ENCODE results near the gene FCAMR.

Gene FCAMR

DNA sequence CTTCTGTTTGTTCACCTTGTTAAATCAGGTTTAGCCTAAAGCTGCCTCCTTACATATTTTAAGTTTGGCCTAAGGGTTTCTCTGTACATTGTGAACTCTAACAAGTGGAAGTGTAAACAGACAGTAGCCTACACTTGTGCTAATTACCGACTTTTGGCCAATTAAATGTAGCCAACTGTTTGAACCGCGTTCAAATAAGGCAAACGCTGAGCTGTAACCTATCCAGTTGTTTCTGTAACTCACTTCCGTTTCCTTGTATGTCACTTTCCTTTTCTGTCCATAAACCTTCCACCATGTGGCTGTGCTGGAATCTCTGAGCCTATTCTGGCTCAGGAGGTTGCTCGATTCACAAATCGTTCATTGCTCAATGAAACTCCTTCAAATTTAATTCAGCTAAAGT lies 8.0 kb upstream of the FCAMR start:
- Mint-ChIP-seq H3K4me3 (no peak overlapping the region), H3K9me3 (no peaks in the 10 kb centered on the region), H3K27ac (no peak overlapping the region), H3K36me3 (ENCODE audit: low read depth) (no peaks in the 10 kb centered on the region), H3K4me1 (ENCODE audit: low read depth) (no peaks in the 10 kb centered on the region), H3K27me3 (ENCODE audit: low read depth) (peaks cover 51% of the 10 kb centered on the region)

DNA sequence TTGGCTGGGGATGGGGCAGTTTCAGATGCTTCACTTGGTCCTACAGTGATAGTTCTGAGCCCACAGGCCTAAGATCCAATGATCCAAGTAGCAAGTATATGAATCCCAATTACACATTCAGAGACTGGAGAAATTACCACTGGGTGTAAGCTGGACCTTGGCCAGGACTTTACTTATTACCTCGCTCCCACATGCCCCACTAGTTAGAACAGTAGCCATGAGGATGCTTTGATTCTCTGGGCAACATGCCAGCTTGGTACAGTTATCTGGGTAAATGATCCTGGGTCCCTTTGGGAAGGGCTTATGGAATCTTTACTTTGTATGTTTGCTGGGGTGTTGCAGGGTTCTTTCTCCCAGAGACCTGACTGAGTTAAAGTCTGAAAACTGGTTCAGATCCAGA lies 5.0 kb upstream of the FCAMR start:
- no peak overlapping the region for H3K4me3 Mint-ChIP-seq
- no peak overlapping the region for H3K27ac Mint-ChIP-seq
- H3K4me1 Mint-ChIP-seq (ENCODE audit: low read depth): no peaks in the 10 kb centered on the region

DNA sequence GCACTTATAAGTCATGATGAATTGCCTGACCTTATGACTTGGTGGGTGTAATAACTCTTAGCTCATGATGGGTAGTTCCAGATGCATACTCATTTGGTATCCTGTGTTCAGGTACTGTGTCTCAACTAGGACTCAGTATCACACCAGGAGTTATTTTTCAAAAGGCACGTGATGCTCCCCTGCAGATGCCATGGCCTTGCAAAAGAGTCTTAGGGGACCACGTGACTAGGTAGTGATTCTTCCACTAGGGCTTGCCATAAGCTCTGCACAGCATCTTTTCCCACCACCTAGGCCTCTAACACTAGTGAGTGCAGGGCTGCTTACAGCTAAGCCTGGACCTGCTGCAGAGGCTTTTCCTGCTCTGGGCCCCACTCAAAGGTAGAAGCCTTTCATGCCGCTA lies 3.9 kb upstream of the FCAMR start:
- Mint-ChIP-seq H3K27me3 (ENCODE audit: low read depth) (peaks cover 69% of the 10 kb centered on the region), H3K4me3 (no peak overlapping the region), H3K9me3 (no peaks in the 10 kb centered on the region), H3K27ac (no peak overlapping the region), H3K36me3 (ENCODE audit: low read depth) (no peaks in the 10 kb centered on the region), H3K4me1 (ENCODE audit: low read depth) (no peaks in the 10 kb centered on the region)

More for the DNA sequence above, 5.0 kb upstream of the FCAMR start:
- peaks cover 61% of the 10 kb centered on the region for H3K27me3 Mint-ChIP-seq (ENCODE audit: low read depth)
- no peaks in the 10 kb centered on the region for H3K9me3 Mint-ChIP-seq
- no peaks in the 10 kb centered on the region for H3K36me3 Mint-ChIP-seq (ENCODE audit: low read depth)

DNA sequence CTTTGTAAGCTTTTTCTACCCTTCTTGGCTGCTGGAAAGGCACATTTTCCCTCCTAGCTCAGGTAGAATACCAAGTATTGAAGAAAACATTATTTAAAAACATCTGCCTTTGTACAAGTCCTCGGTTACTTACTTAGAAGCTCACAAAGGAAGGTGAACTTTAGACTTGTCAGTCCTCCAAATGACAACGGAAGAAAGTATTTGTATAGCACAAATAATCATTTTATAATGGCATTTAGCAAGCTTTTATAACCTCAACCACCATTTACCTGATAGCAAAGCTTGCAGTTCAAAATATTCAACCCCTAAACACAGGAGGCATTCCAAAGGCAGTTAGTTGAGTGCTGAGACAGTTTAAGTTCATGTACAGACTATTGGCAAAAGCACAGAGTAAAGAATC lies 2.5 kb upstream of the FCAMR start:
- no peak overlapping the region for H3K4me3 Mint-ChIP-seq

DNA sequence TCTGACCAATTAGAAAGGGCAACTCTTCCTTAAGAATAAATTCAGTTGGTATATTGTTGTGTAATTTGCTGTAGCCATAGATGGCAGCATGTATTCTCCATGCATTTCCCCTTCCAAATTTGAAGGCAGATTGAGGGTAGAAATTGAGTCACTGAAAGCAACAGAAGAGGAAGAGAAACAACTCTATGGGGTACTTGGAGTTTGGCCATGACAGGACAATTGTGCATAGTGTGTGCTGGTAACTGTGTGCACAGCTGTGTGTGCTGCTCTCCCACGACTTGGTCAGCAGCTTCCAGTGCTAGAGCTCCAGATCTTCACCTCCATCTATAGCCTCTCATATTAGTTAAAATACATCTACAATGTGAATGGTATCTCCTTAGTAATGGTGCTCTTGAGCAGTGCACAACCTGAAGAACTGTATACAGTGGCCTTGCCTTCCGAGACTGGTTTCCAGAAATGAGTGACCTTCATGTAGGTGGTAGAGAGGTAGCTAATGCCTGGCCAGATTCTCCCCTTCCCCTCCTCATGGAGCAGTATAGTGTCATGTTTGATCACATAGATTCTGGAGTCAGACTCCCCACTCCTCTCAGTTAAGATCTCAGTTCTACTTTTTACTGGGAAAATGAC lies 882 bp upstream of the FCAMR start:
- H3K4me1 Mint-ChIP-seq (ENCODE audit: low read depth): peaks cover 22% of the 10 kb centered on the region
- peaks cover 51% of the 10 kb centered on the region for H3K27me3 Mint-ChIP-seq (ENCODE audit: low read depth)
- H3K9me3 Mint-ChIP-seq: no peaks in the 10 kb centered on the region
- no peak overlapping the region for H3K27ac Mint-ChIP-seq
- no peak overlapping the region for H3K4me3 Mint-ChIP-seq
- no peaks in the 10 kb centered on the region for H3K36me3 Mint-ChIP-seq (ENCODE audit: low read depth)

More for the DNA sequence above, 2.5 kb upstream of the FCAMR start:
- Mint-ChIP-seq H3K36me3 (ENCODE audit: low read depth) (no peaks in the 10 kb centered on the region), H3K27ac (no peak overlapping the region), H3K27me3 (ENCODE audit: low read depth) (peaks cover 63% of the 10 kb centered on the region), H3K9me3 (no peaks in the 10 kb centered on the region), H3K4me1 (ENCODE audit: low read depth) (peaks cover 10% of the 10 kb centered on the region)

DNA sequence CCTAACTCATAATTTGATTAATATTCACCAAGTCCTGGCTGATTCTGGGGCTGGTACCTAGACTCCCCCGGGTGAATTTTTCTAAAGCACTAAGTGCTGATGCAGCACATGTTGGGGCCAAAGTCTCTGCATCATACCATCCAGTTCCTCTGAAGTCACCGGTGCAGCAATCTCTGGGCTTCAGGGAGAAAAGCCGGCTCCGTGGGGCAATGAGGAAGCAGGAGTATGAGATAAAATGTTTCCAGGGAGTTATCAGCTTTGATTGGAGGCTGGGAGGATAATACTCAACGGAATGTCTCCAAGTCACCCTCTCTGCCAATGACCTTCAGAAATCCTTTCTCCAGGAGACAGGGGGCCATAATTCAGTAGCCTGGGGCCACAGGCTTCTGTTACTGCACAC lies 1.2 kb downstream of the FCAMR start:
- H3K36me3 Mint-ChIP-seq (ENCODE audit: low read depth): no peaks in the 10 kb centered on the region
- H3K4me1 Mint-ChIP-seq (ENCODE audit: low read depth): peaks cover 24% of the 10 kb centered on the region
- H3K27me3 Mint-ChIP-seq (ENCODE audit: low read depth): peaks cover 51% of the 10 kb centered on the region
- H3K4me3 Mint-ChIP-seq: no peak overlapping the region
- no peaks in the 10 kb centered on the region for H3K9me3 Mint-ChIP-seq
- no peak overlapping the region for H3K27ac Mint-ChIP-seq

DNA sequence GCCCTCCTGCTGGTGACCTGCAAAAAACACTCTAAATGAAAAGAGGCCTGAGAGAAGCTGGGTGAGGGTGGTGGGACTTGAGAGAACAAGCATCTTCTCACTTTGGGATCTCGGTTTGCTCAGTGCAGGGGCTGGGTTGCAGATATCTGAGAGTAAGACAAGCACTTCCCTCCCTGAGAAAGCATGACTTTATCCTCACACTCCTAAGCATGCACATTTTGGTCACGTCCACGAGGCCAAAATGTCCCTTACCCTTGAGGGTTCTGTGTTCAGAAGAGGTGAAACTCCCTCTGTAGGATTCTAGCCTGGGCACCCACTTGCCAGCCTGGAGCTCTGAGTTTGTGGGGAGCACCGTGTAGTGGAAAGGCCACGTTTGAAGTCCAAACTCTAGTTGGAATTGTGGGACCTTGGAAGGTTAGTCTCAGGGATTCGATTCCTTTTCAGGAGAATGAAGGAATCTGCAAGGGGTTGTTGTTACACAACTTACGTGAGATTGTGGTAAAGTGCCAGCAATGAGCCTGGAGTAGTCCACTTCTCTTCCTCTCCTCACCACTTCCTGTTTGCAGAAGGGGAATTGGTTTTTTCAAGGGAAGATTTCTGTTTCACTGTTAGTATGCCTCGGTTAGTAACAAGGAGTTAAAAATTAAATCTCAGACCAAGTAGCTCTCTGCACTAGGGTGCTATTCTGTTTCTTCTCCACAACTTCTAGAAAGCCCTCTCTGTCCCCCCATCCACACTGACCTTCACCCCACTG lies 3.0 kb downstream of the FCAMR start:
- Mint-ChIP-seq H3K9me3 (no peaks in the 10 kb centered on the region), H3K27me3 (ENCODE audit: low read depth) (peaks cover 35% of the 10 kb centered on the region), H3K27ac (peak overlapping the region; percentile 13), H3K36me3 (ENCODE audit: low read depth) (no peaks in the 10 kb centered on the region), H3K4me3 (peak overlapping the region; percentile 45), H3K4me1 (ENCODE audit: low read depth) (peaks cover 36% of the 10 kb centered on the region)

DNA sequence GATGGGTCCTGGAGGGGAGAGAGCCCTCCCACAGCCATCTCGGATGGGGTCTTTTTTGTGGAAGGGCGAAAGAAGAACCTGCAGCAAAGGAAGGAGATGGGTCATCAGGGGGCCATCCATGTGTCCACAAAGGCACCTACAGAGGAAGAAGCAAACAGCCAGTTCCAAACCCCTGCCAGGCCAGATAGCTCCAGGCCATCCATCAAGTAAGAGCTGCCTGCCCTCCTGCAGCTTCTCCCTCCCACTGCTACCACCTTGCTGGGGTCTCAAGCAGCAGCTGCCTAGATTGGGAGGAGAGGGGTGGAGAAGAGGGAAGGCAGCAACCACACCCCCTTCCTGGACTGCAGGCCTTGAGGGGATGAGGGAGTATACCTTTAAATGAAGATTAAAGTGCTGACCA lies 4.5 kb downstream of the FCAMR start:
- H3K4me1 Mint-ChIP-seq (ENCODE audit: low read depth): peaks cover 44% of the 10 kb centered on the region

DNA sequence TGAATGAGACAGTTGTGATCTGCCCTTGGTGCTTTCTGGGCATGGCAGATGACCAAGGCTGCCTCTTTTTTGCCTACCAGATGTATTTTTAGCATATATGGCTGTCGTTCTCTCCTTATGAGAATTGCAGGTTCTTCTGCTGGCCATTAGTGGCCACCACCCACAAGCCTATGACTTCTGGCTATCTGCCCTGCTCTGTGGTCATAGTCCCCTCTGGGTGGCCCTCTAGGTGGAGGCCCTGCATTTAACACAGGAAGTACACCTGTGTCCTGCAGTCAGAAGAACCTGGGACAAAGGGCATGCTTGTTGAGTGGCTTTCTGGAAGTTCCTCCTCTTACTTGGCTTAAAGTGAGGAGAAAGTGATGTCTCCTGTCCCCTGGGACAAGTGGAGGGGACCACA lies 6.5 kb downstream of the FCAMR start:
- Mint-ChIP-seq H3K36me3 (ENCODE audit: low read depth) (no peaks in the 10 kb centered on the region), H3K27ac (no peak overlapping the region), H3K4me3 (no peak overlapping the region), H3K9me3 (no peaks in the 10 kb centered on the region), H3K4me1 (ENCODE audit: low read depth) (peaks cover 44% of the 10 kb centered on the region), H3K27me3 (ENCODE audit: low read depth) (peaks cover 5% of the 10 kb centered on the region)

More for the DNA sequence above, 4.5 kb downstream of the FCAMR start:
- no peaks in the 10 kb centered on the region for H3K36me3 Mint-ChIP-seq (ENCODE audit: low read depth)
- H3K4me3 Mint-ChIP-seq: no peak overlapping the region
- peaks cover 24% of the 10 kb centered on the region for H3K27me3 Mint-ChIP-seq (ENCODE audit: low read depth)
- H3K9me3 Mint-ChIP-seq: no peaks in the 10 kb centered on the region
- no peak overlapping the region for H3K27ac Mint-ChIP-seq

DNA sequence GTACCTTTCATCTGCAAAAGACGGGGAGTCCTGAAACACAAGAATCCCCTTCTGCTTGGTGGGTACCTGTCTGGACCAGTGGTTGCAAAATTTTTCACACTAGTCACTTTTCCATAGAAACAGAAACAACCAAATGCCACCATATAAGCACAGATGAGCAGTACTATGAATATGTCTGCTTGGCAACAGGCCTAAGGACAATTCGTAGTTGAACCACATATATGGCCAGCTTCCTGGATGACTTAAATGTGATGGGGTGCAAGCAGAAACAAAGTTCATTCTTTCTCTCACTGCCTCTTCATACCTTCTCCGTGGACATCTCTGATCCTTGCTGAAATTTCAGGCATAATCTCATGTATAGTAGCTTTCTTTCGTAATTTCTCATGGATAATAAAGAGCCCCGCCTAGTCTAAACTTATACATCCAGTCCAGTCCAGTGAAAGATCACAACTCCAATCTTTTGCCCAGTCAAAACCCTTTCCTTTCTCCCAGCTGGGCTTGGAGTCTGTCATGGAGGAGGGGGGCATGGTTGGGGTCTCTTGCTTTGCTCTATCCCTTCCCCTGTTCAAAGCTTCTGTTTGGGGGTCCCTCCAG lies 7.0 kb downstream of the FCAMR start:
- no peaks in the 10 kb centered on the region for H3K9me3 Mint-ChIP-seq
- H3K36me3 Mint-ChIP-seq (ENCODE audit: low read depth): no peaks in the 10 kb centered on the region
- no peak overlapping the region for H3K27ac Mint-ChIP-seq
- peaks cover 38% of the 10 kb centered on the region for H3K4me1 Mint-ChIP-seq (ENCODE audit: low read depth)
- no peak overlapping the region for H3K4me3 Mint-ChIP-seq
- no peaks in the 10 kb centered on the region for H3K27me3 Mint-ChIP-seq (ENCODE audit: low read depth)

DNA sequence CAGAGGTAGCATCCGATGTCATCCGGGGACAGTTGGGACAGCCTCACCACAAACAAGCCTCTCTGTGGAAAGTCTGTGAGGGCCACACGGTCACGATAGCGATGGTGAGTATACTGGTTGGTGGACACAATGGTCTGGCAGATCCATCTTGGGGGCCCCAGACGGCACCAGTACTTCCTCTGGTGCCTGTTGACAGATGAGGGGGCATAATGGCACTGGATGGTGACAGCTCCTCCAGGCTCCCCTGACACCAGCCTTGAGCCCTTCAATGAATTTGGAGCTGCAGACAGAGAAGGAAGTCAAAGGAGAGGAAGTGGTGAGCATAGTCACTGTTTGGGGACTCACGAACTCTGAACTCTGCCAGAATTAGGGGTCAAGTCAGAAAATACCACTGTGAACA lies 8.0 kb downstream of the FCAMR start:
- no peaks in the 10 kb centered on the region for H3K9me3 Mint-ChIP-seq
- peaks cover 29% of the 10 kb centered on the region for H3K4me1 Mint-ChIP-seq (ENCODE audit: low read depth)
- no peaks in the 10 kb centered on the region for H3K27me3 Mint-ChIP-seq (ENCODE audit: low read depth)
- no peaks in the 10 kb centered on the region for H3K36me3 Mint-ChIP-seq (ENCODE audit: low read depth)
- H3K4me3 Mint-ChIP-seq: no peak overlapping the region
- no peak overlapping the region for H3K27ac Mint-ChIP-seq

DNA sequence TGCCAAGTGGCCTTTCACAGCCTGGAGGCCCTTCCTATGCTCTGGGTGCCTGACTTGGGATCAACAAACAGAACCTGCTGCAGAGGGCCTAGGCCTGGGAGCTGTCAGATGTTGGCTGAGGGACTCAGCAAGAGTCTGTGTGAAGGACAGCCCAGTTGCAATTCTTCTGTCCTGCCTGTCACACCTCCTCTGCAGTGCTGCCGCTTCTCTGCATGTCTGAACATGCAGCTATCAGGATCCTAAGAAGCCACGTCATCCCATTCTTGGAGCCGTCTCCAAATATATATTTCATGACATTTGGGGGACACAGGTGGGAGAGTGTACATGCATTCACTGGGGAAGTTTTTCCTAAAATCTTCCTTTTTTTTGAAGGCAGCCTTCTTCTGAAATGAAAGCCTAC lies 8.6 kb downstream of the FCAMR start:
- Mint-ChIP-seq H3K27ac (no peak overlapping the region), H3K4me1 (ENCODE audit: low read depth) (peaks cover 23% of the 10 kb centered on the region), H3K9me3 (no peaks in the 10 kb centered on the region), H3K36me3 (ENCODE audit: low read depth) (no peaks in the 10 kb centered on the region), H3K4me3 (no peak overlapping the region), H3K27me3 (ENCODE audit: low read depth) (no peaks in the 10 kb centered on the region)

DNA sequence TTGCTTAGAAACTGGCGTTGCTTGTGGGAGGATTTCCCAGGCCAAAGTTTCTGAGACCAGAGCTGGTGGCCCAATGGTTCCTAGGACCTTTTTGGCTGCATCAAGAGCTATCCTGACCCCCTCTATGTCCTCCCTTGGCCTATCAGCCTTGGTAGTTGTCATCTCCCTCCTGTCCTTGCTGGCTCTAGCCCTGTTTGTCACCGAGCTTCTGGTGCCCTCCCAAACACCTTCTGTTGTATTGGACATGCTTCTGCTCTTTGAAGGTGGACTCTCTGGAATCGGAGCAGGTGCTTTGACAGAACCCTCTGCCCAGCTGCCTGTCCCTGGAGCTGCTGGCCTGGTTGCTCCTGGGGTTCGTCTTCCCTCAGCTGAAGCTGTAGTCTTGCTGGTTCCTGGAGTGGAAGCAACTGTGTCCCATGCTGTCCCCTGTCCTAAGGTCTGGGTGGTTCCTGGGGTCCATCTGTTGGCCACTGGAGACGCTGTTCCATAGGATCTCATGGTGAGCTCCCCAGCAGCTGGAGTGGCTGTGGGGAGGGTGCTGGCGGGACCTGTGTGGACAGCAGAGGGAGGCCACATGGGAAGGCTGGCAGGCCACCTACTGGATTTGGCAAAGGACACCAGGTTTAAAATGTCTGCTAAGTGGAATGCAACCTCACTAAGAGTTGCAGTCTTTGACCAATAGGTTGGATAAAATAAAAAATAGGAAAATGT lies 9.4 kb downstream of the FCAMR start:
- Mint-ChIP-seq H3K27ac (no peak overlapping the region), H3K4me3 (no peak overlapping the region), H3K9me3 (no peaks in the 10 kb centered on the region), H3K36me3 (ENCODE audit: low read depth) (no peaks in the 10 kb centered on the region), H3K4me1 (ENCODE audit: low read depth) (peaks cover 20% of the 10 kb centered on the region), H3K27me3 (ENCODE audit: low read depth) (no peaks in the 10 kb centered on the region)

DNA sequence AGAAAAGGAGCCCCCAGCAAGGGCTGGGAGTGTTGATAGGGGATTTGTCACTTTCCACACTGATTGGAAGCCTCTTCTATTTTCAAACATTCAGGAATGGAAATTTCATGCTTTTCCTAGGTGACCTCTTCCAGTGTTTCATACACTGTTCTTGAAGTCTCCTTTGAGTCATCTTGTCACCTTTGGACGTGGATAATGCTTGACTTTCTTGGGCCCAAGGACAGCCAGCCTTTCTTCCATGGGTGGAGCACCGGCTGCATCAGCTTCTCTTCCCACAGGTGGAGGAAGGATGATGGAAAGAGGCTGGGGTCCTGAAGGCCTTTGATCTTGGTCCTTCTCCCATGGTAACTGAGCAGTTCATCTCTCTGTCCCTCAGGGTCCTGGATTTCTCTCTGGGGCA lies 12.1 kb downstream of the FCAMR start:
- Mint-ChIP-seq H3K4me3 (no peak overlapping the region), H3K36me3 (ENCODE audit: low read depth) (no peaks in the 10 kb centered on the region), H3K27me3 (ENCODE audit: low read depth) (no peaks in the 10 kb centered on the region), H3K9me3 (no peaks in the 10 kb centered on the region), H3K27ac (no peak overlapping the region), H3K4me1 (ENCODE audit: low read depth) (peaks cover 27% of the 10 kb centered on the region)

DNA sequence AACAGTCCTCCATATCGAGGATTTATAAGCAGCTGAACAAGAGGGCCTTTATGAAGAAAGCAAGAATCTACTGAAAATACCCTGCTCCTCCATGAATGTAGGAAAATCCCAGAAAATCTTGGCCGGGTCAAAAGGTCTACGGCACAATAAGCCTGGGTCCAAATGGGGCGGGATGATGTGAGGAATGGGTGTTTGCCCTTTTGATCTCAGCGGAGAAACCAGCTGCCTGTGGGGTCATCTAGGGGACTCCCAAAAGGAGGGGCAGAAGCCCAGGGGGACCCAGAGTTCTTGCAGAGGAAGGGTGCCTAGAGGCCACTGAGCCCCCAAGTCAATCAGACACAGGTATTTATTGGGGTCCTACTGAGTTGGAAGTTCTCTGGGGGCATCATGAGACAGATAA lies 12.6 kb downstream of the FCAMR start:
- Mint-ChIP-seq H3K9me3 (no peaks in the 10 kb centered on the region), H3K36me3 (ENCODE audit: low read depth) (no peaks in the 10 kb centered on the region), H3K27ac (no peak overlapping the region), H3K4me1 (ENCODE audit: low read depth) (peaks cover 23% of the 10 kb centered on the region), H3K4me3 (no peak overlapping the region), H3K27me3 (ENCODE audit: low read depth) (no peaks in the 10 kb centered on the region)

Data from T-helper 1 cell treated with Interleukin-12 subunit alpha and Interleukin-12 subunit beta and Interleukin-4 antibody, amounts not matched to agents 30 μg/mL and 1 μg/mL, for 36 hours (primary cell).